ENCODE results near the gene C1orf167. TPM values are rescaled to one million over a fixed set of nuclear protein-coding genes. Genes with fewer than 3 reads are reported as not detected.

C1orf167 gene
- polyA plus RNA-seq, 3 donors = 0.05 TPM; not detected in 2

DNA sequence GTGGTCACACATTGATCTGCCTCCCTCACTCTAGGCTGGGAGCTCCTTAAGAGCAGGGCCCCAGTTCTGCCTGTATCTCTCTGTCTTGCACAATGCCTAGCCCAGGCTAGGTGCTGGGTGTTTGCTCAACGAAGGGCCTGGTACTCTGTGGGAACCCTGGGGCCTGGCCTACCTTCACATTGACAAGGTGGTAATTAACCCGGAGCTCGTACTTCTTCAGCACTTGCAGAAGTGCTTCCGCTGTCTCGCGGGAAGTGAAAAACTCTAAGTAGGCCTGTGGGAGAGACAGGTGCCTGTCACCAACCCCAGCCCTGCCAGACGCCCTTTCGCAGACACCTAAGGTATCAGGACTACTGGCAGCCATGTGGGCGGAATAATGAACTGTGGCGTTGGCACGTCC lies 30.1 kb downstream of the C1orf167 start:
- peaks cover 53 to 74% of the 10 kb centered on the region in 2 donors for H3K36me3 ChIP-seq (replicated peaks in 1 of 2; ENCODE audit: control insufficient read depth in 1 of 2, insufficient read depth in 2 of 2, low read length in 2 of 2)
- intact Hi-C loops (cut with micrococcal nuclease) = loop anchor here in 1 of 2 donors (10.0 kb wide), 1 partner anchor 57 kb away; the partner anchor contains the start of gene AGTRAP
- TF ChIP-seq, protein P1, sequence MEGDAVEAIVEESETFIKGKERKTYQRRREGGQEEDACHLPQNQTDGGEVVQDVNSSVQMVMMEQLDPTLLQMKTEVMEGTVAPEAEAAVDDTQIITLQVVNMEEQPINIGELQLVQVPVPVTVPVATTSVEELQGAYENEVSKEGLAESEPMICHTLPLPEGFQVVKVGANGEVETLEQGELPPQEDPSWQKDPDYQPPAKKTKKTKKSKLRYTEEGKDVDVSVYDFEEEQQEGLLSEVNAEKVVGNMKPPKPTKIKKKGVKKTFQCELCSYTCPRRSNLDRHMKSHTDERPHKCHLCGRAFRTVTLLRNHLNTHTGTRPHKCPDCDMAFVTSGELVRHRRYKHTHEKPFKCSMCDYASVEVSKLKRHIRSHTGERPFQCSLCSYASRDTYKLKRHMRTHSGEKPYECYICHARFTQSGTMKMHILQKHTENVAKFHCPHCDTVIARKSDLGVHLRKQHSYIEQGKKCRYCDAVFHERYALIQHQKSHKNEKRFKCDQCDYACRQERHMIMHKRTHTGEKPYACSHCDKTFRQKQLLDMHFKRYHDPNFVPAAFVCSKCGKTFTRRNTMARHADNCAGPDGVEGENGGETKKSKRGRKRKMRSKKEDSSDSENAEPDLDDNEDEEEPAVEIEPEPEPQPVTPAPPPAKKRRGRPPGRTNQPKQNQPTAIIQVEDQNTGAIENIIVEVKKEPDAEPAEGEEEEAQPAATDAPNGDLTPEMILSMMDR (IDR thresholded peaks at IDR 0.05) = no peak
- peak overlapping the region; percentile 66 for H3K9ac ChIP-seq (ENCODE audit: insufficient read depth, low read length, poor library complexity, severe bottlenecking)
- H3K27ac Mint-ChIP-seq = peak overlapping the region; percentile 95 to 100 (median 99)
- H3K27me3 Mint-ChIP-seq (ENCODE audit: low read depth in 3 of 3) = peaks cover 0 to 2% (median 2%) of the 10 kb centered on the region in 3 donors
- peaks cover 3% of the 10 kb centered on the region for H4K20me1 ChIP-seq (ENCODE audit: insufficient read depth, low read length)
- no peak overlapping the region for H2AFZ ChIP-seq (ENCODE audit: insufficient read depth, low read depth, low read length, poor library complexity, severe bottlenecking)
- peaks cover 66 to 84% of the 10 kb centered on the region in 2 donors for H3K36me3 Mint-ChIP-seq
- no peak overlapping the region for H3K4me3 ChIP-seq (replicated peaks in 1 of 3; ENCODE audit: low read depth in 2 of 3, low read length in 3 of 3)
- H3K4me2 ChIP-seq (replicated peaks; ENCODE audit: extremely low read depth, low read length, poor library complexity, severe bottlenecking) = no peak overlapping the region
- H3K4me1 ChIP-seq (ENCODE audit: control insufficient read depth in 1 of 2, insufficient read depth in 2 of 2, low read length in 2 of 2) = peaks cover 31 to 41% of the 10 kb centered on the region in 2 donors
- H3K27ac ChIP-seq (ENCODE audit: low read depth in 1 of 2, low read length in 2 of 2) = peak overlapping the region; percentile 94 to 97
- WGBS (ENCODE audit: insufficient coverage) = 85% methylated on average over 7 of the region's 11 CpGs
- no peaks in the 10 kb centered on the region for H3K9me3 Mint-ChIP-seq
- peak in 2 of 3 donors; percentile 31 to 33 for DNase-seq
- no peaks in the 10 kb centered on the region for H3K79me2 ChIP-seq (ENCODE audit: insufficient read depth, low read length)
- no peaks in the 10 kb centered on the region for H3K27me3 ChIP-seq (ENCODE audit: control insufficient read depth in 2 of 2, insufficient read depth in 2 of 2, low read length in 2 of 2)
- H3K9me3 ChIP-seq (replicated peaks in 1 of 2; ENCODE audit: control insufficient read depth in 1 of 2, insufficient read depth in 1 of 2, low read length in 2 of 2) = no peaks in the 10 kb centered on the region
- peak overlapping the region in 1 of 2 donors; percentile 40 for H3K4me3 Mint-ChIP-seq
- peaks cover 40% of the 10 kb centered on the region for H3K4me1 Mint-ChIP-seq

DNA sequence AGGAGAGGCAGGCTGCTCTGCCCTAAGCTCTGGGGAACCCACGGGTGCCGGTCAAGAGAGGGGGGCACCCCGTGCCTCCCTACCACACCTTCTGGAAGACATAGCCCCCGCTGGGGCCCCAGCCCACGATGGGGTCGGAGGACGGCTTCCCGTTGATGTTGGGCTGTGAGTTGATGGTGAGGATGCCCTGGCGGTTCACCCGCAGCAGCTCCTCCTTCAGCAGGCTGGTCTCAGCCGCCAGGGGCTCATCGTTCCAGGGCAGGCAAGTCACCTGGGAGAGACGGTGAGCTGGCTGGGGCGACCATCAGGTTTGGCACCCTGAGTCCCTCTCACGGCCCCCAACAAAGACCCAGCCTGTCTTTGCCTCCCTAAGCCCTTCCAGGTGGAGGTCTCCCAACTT lies 31.8 kb downstream of the C1orf167 start:
- intact Hi-C loops (cut with micrococcal nuclease) = loop anchor here in 1 of 2 donors (10.0 kb wide), 1 partner anchor 59 kb away; the partner anchor contains the start of gene AGTRAP
- Histone ChIP-seq H3K9me3 (replicated peaks in 1 of 2; ENCODE audit: control insufficient read depth in 1 of 2, insufficient read depth in 1 of 2, low read length in 2 of 2) (no peaks in the 10 kb centered on the region), H3K27me3 (ENCODE audit: control insufficient read depth in 2 of 2, insufficient read depth in 2 of 2, low read length in 2 of 2) (no peaks in the 10 kb centered on the region), H2AFZ (ENCODE audit: insufficient read depth, low read depth, low read length, poor library complexity, severe bottlenecking) (no peak overlapping the region), H3K9ac (ENCODE audit: insufficient read depth, low read length, poor library complexity, severe bottlenecking) (no peak overlapping the region), H3K4me1 (ENCODE audit: control insufficient read depth in 1 of 2, insufficient read depth in 2 of 2, low read length in 2 of 2) (peaks cover 31 to 40% of the 10 kb centered on the region in 2 donors), H3K4me2 (replicated peaks; ENCODE audit: extremely low read depth, low read length, poor library complexity, severe bottlenecking) (no peak overlapping the region), H4K20me1 (ENCODE audit: insufficient read depth, low read length) (peaks cover 3% of the 10 kb centered on the region), H3K36me3 (replicated peaks in 1 of 2; ENCODE audit: control insufficient read depth in 1 of 2, insufficient read depth in 2 of 2, low read length in 2 of 2) (peaks cover 62 to 85% of the 10 kb centered on the region in 2 donors), H3K79me2 (ENCODE audit: insufficient read depth, low read length) (no peaks in the 10 kb centered on the region), H3K4me3 (replicated peaks in 1 of 3; ENCODE audit: low read depth in 2 of 3, low read length in 3 of 3) (no peak overlapping the region), H3K27ac (ENCODE audit: low read depth in 1 of 2, low read length in 2 of 2) (peak overlapping the region in 1 of 2 donors; percentile 24)
- Mint-ChIP-seq H3K27ac (peak overlapping the region in 4 of 7 donors; percentile 4 to 75 (median 61)), H3K4me1 (peaks cover 36% of the 10 kb centered on the region), H3K27me3 (ENCODE audit: low read depth in 3 of 3) (no peaks in the 10 kb centered on the region), H3K9me3 (no peaks in the 10 kb centered on the region), H3K4me3 (no peak overlapping the region), H3K36me3 (peaks cover 74 to 91% of the 10 kb centered on the region in 2 donors)
- DNase-seq = no peak
- TF ChIP-seq, protein P1 (IDR thresholded peaks at IDR 0.05) = no peak
- WGBS (ENCODE audit: insufficient coverage) = 95% methylated on average over 4 of the region's 15 CpGs

Measured in CD14-positive monocyte (primary cell).